Neural progenitor cell (in vitro differentiated cells): ENCODE measurements around the gene CCDC78. TPM values are rescaled to one million over a fixed set of nuclear protein-coding genes. Genes with fewer than 3 reads are reported as not detected.
A peak's percentile ranks its signal among the peaks of the same experiment; 100 is the strongest.

Experiments used
- DNase-seq: peaks from one replicate; pipeline ENCODE4 v3.0.0-alpha.2; 2016; ENCODE audit warnings: low spot score
- H2AFZ ChIP-seq: fragments of 200-600 bp; sonication (generic); replicated peaks from 2 replicates; pipeline ENCODE4 v1.6.1; 2016; ENCODE audit warnings: antibody characterized with exemption
- H3F3A ChIP-seq: fragments of 200-600 bp; sonication (generic); 2 replicates; pipeline ENCODE4 v1.6.1; 2016; ENCODE audit warnings: antibody characterized with exemption, low read depth
- H3K27ac ChIP-seq: fragments of 200-600 bp; sonication (generic); 2 replicates; pipeline ENCODE4 v1.5.1; 2016; ENCODE audit warnings: mild to moderate bottlenecking
- H3K27me3 ChIP-seq: fragments of 200-600 bp; sonication (generic); 2 replicates; pipeline ENCODE4 v1.6.1; 2016; ENCODE audit warnings: mild to moderate bottlenecking, moderate library complexity
- H3K36me3 ChIP-seq: fragments of 200-600 bp; sonication (generic); 2 replicates; pipeline ENCODE4 v1.5.1; 2016
- H3K4me1 ChIP-seq: fragments of 200-600 bp; sonication (generic); 2 replicates; pipeline ENCODE4 v1.6.1; 2016; ENCODE audit warnings: mixed run types
- H3K4me2 ChIP-seq: fragments of 200-600 bp; sonication (generic); 2 replicates; pipeline ENCODE4 v1.6.1; 2016
- H3K4me3 ChIP-seq: fragments of 200-600 bp; sonication (generic); 2 replicates; pipeline ENCODE4 v1.5.1; 2016
- H3K79me2 ChIP-seq: fragments of 200-600 bp; sonication (generic); 2 replicates; pipeline ENCODE4 v1.6.1; 2016; ENCODE audit warnings: low read depth
- H3K9ac ChIP-seq: fragments of 200-600 bp; sonication (generic); 2 replicates; pipeline ENCODE4 v1.6.1; 2016
- H3K9me3 ChIP-seq: fragments of 200-600 bp; sonication (generic); 2 replicates; pipeline ENCODE4 v1.5.1; 2016; ENCODE audit warnings: low read depth
- H4K20me1 ChIP-seq: fragments of 200-600 bp; sonication (generic); 2 replicates; pipeline ENCODE4 v1.6.1; 2016; ENCODE audit warnings: low read depth
- H3K27ac Mint-ChIP-seq: 3 replicates; pipeline ENCODE4 v1.8.0; 2021; ENCODE audit warnings: mixed read lengths
- H3K27me3 Mint-ChIP-seq: 2 replicates; pipeline ENCODE4 v1.8.0; 2022; ENCODE audit warnings: low read depth, mild to moderate bottlenecking, inconsistent platforms, moderate library complexity, mixed read lengths; ENCODE audit not compliant: insufficient read depth
- H3K36me3 Mint-ChIP-seq: 3 replicates; pipeline ENCODE4 v1.8.0; 2021; ENCODE audit warnings: mixed read lengths
- H3K4me1 Mint-ChIP-seq: 3 replicates; pipeline ENCODE4 v1.8.0; 2021; ENCODE audit warnings: mixed read lengths
- H3K4me3 Mint-ChIP-seq: 3 replicates; pipeline ENCODE4 v1.8.0; 2021; ENCODE audit warnings: mild to moderate bottlenecking, moderate library complexity, mixed read lengths
- H3K9me3 Mint-ChIP-seq: 3 replicates; pipeline ENCODE4 v1.8.0; 2020; ENCODE audit warnings: mixed read lengths
- CTCF ChIP-seq: fragments of 200-600 bp; sonication (generic); IDR thresholded peaks from 2 replicates; pipeline ENCODE4 v1.5.1; 2017; ENCODE audit warnings: antibody characterized with exemption, mild to moderate bottlenecking
- EZH2 ChIP-seq: fragments of 200-600 bp; sonication (generic); IDR thresholded peaks from 2 replicates; pipeline ENCODE4 v1.6.1; 2017; ENCODE audit warnings: antibody characterized with exemption, mild to moderate bottlenecking, moderate library complexity
- EZH2phosphoT487 ChIP-seq: fragments of 200-600 bp; sonication (generic); IDR thresholded peaks from 2 replicates; pipeline ENCODE4 v1.6.1; 2017; ENCODE audit warnings: antibody characterized with exemption
- total RNA-seq: library from RNA; depleted of rRNA; stranded (reverse); fragments of >200 nt; gene quantifications from 2 replicates; pipeline ENCODE4 v1.2.3, GENCODE V29; 2015; ENCODE audit warnings: low replicate concordance

The CCDC78 gene
- total RNA-seq, 1 donor from 2014 or later, result 0.67 TPM

- no peaks in the 10 kb centered on the region for H3K36me3 ChIP-seq
- H3K4me1 ChIP-seq, result peaks cover 22% of the 10 kb centered on the region
- H3K9me3 Mint-ChIP-seq, result no peaks in the 10 kb centered on the region
- H2AFZ ChIP-seq, result no peak overlapping the region
- TF ChIP-seq CTCF (no peak), EZH2phosphoT487 (no peak), EZH2 (no peak)
- H3K79me2 ChIP-seq, result no peaks in the 10 kb centered on the region
- peak overlapping the region; percentile 43 for H3K4me3 Mint-ChIP-seq
- no peaks in the 10 kb centered on the region for H3K27me3 ChIP-seq
- H3K4me1 Mint-ChIP-seq, result peaks cover 34% of the 10 kb centered on the region
- peak overlapping the region; percentile 73 for H3K4me2 ChIP-seq
- no peak overlapping the region for H3K4me3 ChIP-seq
- H3K27me3 Mint-ChIP-seq, result peaks cover 8% of the 10 kb centered on the region
- H3K27ac Mint-ChIP-seq, result peak overlapping the region; percentile 42
- H4K20me1 ChIP-seq, result no peaks in the 10 kb centered on the region
- no peaks in the 10 kb centered on the region for H3K36me3 Mint-ChIP-seq
- no peak overlapping the region for H3K27ac ChIP-seq
- peaks cover 21% of the 10 kb centered on the region for H3F3A ChIP-seq
- no peak overlapping the region for H3K9ac ChIP-seq
- no peaks in the 10 kb centered on the region for H3K9me3 ChIP-seq
- no peak for DNase-seq
These were observed 24.2 kb upstream of the CCDC78 start for GRCh38 chr16:750485-750884.

- TF ChIP-seq EZH2, result no peak
- TF ChIP-seq CTCF, result no peak
- no peak for TF ChIP-seq EZH2phosphoT487
- Mint-ChIP-seq H3K4me3 (no peak overlapping the region), H3K36me3 (no peaks in the 10 kb centered on the region), H3K27ac (no peak overlapping the region), H3K27me3 (peaks cover 5% of the 10 kb centered on the region), H3K9me3 (no peaks in the 10 kb centered on the region), H3K4me1 (peaks cover 34% of the 10 kb centered on the region)
- Histone ChIP-seq H3K27me3 (no peaks in the 10 kb centered on the region), H3K4me1 (peaks cover 22% of the 10 kb centered on the region), H3K4me2 (no peak overlapping the region), H2AFZ (no peak overlapping the region), H3K79me2 (no peaks in the 10 kb centered on the region), H3K9me3 (no peaks in the 10 kb centered on the region), H3K27ac (no peak overlapping the region), H3K4me3 (no peak overlapping the region), H3K36me3 (no peaks in the 10 kb centered on the region), H3K9ac (no peak overlapping the region), H4K20me1 (no peaks in the 10 kb centered on the region), H3F3A (peaks cover 21% of the 10 kb centered on the region)
- no peak for DNase-seq
These were observed 22.8 kb upstream of the CCDC78 start for GRCh38 chr16:749010-749409.

- no peak for TF ChIP-seq CTCF
- TF ChIP-seq EZH2, result no peak
- no peak for TF ChIP-seq EZH2phosphoT487
These were observed 21.9 kb upstream of the CCDC78 start for GRCh38 chr16:747978-748746.

More at GRCh38 chr16:747978-748746, 21.9 kb upstream of the CCDC78 start:
- Histone ChIP-seq H3K79me2 (no peaks in the 10 kb centered on the region), H4K20me1 (no peaks in the 10 kb centered on the region), H3K27ac (no peak overlapping the region), H3K4me1 (peaks cover 22% of the 10 kb centered on the region), H3F3A (peaks cover 21% of the 10 kb centered on the region), H3K9me3 (no peaks in the 10 kb centered on the region), H3K4me3 (no peak overlapping the region), H3K9ac (no peak overlapping the region), H2AFZ (no peak overlapping the region), H3K4me2 (no peak overlapping the region), H3K36me3 (no peaks in the 10 kb centered on the region), H3K27me3 (no peaks in the 10 kb centered on the region)
- H3K4me3 Mint-ChIP-seq, result no peak overlapping the region
- no peaks in the 10 kb centered on the region for H3K9me3 Mint-ChIP-seq
- DNase-seq, result no peak
- no peak overlapping the region for H3K27ac Mint-ChIP-seq
- peaks cover 4% of the 10 kb centered on the region for H3K27me3 Mint-ChIP-seq
- H3K36me3 Mint-ChIP-seq, result no peaks in the 10 kb centered on the region
- peaks cover 30% of the 10 kb centered on the region for H3K4me1 Mint-ChIP-seq
